ENCODE measurements around the gene VENTX.
A peak's percentile ranks its signal among the peaks of the same experiment; 100 is the strongest.

Gene VENTX, protein sequence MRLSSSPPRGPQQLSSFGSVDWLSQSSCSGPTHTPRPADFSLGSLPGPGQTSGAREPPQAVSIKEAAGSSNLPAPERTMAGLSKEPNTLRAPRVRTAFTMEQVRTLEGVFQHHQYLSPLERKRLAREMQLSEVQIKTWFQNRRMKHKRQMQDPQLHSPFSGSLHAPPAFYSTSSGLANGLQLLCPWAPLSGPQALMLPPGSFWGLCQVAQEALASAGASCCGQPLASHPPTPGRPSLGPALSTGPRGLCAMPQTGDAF

DNA sequence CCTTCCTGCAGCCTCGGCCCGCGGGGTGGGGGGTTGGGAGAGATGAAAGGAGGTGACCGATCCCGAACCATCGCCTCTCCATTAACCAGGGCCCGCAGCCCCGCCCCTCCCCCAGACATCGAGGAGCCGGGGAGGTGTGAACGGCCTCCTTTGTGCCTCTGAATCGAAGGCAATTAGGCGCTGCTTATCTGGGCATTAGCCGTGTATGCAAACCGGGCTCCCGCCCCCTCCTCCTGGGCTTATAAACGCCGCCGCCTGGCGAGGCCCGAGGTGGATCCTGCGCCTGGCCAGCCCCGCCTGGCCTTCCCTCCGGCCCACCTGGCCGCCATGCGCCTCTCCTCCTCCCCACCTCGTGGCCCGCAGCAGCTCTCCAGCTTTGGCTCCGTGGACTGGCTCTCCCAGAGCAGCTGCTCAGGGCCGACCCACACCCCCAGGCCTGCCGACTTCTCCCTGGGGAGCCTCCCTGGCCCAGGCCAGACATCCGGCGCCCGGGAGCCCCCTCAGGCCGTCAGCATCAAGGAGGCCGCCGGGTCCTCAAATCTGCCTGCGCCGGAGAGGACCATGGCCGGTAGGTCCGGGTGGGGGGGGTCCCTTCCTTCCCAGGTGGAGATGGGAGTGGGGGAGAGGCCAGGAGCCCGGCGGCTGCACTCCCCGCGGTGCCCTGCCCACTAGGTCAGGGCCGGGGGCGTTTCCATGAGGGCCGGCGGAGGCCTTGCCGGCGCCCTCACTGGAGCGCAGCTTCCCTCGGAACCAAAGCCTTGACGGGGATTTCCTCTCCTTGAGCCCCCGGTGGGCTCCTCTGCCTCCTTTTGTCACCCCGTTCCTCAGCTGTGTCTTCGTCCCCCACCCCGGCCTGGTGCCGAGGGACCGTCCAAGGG lies at the start of gene VENTX:
TSS of gene VENTX (plus strand) at position 268 of the 878 bp plus-strand sequence. CDS start at position 328, 60 bp downstream.
- Mint-ChIP-seq H3K27me3 (peaks cover 61% of the 10 kb centered on the region), H3K36me3 (ENCODE audit: low read depth) (peaks cover 10% of the 10 kb centered on the region), H3K4me1 (ENCODE audit: low read depth) (peaks cover 67% of the 10 kb centered on the region), H3K9me3 (no peaks in the 10 kb centered on the region), H3K27ac (peak within 1 kb of the TSS; percentile 92), H3K4me3 (peak within 1 kb of the TSS; percentile 73)
- intact Hi-C loops (cut with micrococcal nuclease): loop anchor here (2.0 to 10.0 kb wide), 2 partner anchors 19 to 93 kb away; no protein-coding TSS in a partner anchor

DNA sequence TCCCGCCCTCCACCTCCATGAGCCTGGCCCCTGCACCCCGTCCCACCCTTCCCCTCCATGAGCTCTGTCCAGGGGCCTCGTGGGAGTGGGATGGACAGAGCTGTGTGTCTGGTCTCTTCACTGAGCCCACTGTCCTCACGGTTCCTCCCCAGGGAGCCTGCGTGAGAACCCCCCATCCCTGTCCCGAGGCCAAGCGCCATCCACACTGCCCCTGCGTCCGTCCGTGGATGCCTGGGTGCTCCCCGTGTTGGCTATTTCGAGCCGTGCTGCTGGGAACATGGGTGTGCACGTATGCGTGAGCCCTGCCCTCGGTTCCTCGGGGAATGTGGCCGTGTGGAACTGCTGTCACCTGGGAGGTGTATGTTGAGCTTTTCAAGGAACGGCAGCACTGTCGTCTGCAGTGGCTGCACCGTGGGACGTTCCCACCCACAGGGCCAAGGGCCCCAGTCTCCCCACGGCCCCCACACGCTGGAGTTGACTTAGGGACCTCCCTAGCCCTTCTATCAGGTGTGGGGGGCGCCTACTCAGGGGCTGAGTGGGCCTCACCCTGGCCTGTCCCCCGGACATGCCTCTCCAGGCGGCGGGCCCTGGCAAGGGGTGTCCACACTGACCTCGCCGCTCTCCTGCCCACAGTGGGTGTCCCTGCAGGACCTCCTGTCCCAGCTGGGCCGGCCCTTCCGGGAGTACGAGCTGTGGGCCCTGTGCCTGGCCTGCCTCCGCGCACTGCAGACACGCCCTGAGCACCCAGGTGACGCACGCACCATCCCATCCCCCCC lies 49.6 kb upstream of the VENTX start:
- no peak overlapping the region for H3K27ac Mint-ChIP-seq
- no peak overlapping the region for H3K4me3 Mint-ChIP-seq
- H3K9me3 Mint-ChIP-seq: no peaks in the 10 kb centered on the region
- intact Hi-C loops (cut with micrococcal nuclease): no loop called here
- no peaks in the 10 kb centered on the region for H3K36me3 Mint-ChIP-seq (ENCODE audit: low read depth)
- H3K4me1 Mint-ChIP-seq (ENCODE audit: low read depth): no peaks in the 10 kb centered on the region
- peaks cover 16% of the 10 kb centered on the region for H3K27me3 Mint-ChIP-seq

DNA sequence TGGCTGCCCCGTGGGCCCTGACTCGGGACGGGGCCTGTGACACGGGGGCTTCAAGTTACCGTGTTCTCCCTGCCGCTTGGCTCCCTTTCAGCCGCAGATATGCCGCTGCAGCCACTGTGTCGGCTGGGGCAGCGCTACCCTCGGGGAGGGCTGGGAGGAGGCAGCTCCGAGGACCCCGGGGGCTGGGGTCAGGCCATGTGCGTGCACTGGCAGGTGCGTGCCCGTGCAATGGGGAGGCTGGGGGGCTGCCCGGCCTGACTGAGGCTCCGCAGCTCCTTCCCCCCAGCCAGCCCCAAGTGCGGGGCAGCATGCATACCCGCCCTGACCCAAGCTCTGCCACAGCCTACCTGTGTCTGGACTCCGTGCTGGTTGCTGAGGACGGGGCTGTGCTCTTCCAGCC lies 48.4 kb upstream of the VENTX start:
- intact Hi-C loops (cut with micrococcal nuclease): no loop called here
- Mint-ChIP-seq H3K27ac (no peak overlapping the region), H3K36me3 (ENCODE audit: low read depth) (no peaks in the 10 kb centered on the region), H3K4me3 (no peak overlapping the region), H3K9me3 (no peaks in the 10 kb centered on the region), H3K4me1 (ENCODE audit: low read depth) (no peaks in the 10 kb centered on the region), H3K27me3 (peaks cover 21% of the 10 kb centered on the region)

DNA sequence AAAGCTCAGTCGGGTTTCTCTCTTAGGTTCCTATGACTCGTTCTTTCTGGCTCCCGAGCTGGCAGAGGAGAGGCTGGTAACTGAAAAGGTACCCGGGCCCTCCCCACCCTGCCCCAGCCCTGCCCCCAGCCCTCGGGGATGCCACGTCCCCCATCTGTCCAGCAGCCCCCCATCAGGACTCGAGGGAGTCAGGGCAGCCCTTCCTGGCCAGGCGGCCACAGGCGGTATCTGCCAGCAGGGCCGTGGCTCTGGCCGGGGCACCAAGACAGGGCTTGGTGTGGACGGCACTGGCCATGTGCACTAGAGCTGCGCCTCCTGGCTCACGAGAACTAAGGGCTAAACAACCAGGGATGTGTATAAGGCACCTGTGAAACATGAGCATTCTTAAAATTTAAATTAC lies 47.9 kb upstream of the VENTX start:
- Mint-ChIP-seq H3K9me3 (no peaks in the 10 kb centered on the region), H3K4me3 (no peak overlapping the region), H3K27ac (no peak overlapping the region), H3K4me1 (ENCODE audit: low read depth) (no peaks in the 10 kb centered on the region), H3K27me3 (peaks cover 24% of the 10 kb centered on the region), H3K36me3 (ENCODE audit: low read depth) (no peaks in the 10 kb centered on the region)
- intact Hi-C loops (cut with micrococcal nuclease): no loop called here

DNA sequence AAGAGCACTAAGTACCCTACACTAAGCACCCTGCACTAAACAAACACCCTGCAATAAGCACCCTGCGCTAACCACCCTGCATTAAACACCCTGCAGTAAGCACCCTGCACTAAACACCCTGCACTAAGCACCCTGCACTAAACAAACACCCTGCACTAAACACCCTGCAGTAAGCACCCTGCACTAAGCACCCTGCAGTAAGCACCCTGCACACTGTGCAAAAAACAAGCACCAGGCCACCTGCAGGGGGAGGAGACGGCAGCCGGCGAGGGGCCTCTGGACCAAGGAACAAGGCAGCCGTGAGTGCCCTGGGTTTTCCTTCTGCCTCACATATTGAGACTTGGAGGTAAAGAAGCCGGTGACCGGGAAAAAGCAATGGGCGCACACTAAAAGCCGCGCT lies 47.4 kb upstream of the VENTX start:
- peaks cover 29% of the 10 kb centered on the region for H3K27me3 Mint-ChIP-seq
- H3K4me3 Mint-ChIP-seq: no peak overlapping the region
- no peaks in the 10 kb centered on the region for H3K36me3 Mint-ChIP-seq (ENCODE audit: low read depth)
- intact Hi-C loops (cut with micrococcal nuclease): no loop called here
- no peak overlapping the region for H3K27ac Mint-ChIP-seq
- no peaks in the 10 kb centered on the region for H3K9me3 Mint-ChIP-seq
- no peaks in the 10 kb centered on the region for H3K4me1 Mint-ChIP-seq (ENCODE audit: low read depth)

DNA sequence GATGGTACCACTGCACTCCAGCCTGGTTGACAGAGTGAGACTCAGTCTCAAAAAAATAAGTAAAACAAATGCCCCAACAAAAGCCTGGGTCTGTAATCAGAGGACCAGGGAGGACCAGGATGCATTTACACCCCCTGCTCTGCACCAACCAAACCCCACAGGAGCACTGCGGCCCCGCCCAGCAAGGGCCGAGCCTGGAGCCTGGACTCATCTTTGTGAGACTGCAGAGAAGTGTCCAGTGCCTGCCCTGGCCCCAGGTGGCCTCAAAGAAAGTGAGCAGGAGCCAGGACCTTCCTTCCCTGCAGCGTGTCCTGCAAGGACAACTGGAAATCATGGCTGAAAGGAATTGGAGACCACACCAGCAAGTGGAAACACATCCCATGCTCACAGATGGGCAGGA lies 46.0 kb upstream of the VENTX start:
- no peaks in the 10 kb centered on the region for H3K4me1 Mint-ChIP-seq (ENCODE audit: low read depth)
- intact Hi-C loops (cut with micrococcal nuclease): no loop called here
- no peaks in the 10 kb centered on the region for H3K36me3 Mint-ChIP-seq (ENCODE audit: low read depth)
- no peak overlapping the region for H3K27ac Mint-ChIP-seq
- peaks cover 33% of the 10 kb centered on the region for H3K27me3 Mint-ChIP-seq
- H3K4me3 Mint-ChIP-seq: no peak overlapping the region
- no peaks in the 10 kb centered on the region for H3K9me3 Mint-ChIP-seq

DNA sequence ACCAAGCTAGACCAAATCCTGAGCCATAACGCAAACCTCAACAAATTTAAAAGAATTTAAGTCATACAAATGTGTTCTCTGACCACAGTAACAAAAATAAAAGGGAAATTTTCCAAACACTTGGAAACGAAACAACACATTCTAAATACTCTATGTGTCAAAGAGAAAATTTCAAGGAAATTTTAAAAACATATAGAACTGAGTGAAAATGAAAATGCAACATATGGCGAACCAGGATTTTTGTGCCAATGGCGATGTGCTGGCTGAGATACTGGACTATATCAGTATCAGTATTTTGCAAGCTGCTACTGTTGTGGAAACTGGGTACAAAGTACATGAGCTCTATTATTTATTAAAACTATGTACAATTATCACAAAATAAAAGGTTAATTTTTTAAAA lies 43.5 kb upstream of the VENTX start:
- H3K9me3 Mint-ChIP-seq: no peaks in the 10 kb centered on the region
- no peak overlapping the region for H3K4me3 Mint-ChIP-seq
- intact Hi-C loops (cut with micrococcal nuclease): no loop called here
- no peaks in the 10 kb centered on the region for H3K4me1 Mint-ChIP-seq (ENCODE audit: low read depth)
- H3K27ac Mint-ChIP-seq: no peak overlapping the region
- H3K36me3 Mint-ChIP-seq (ENCODE audit: low read depth): no peaks in the 10 kb centered on the region
- peaks cover 35% of the 10 kb centered on the region for H3K27me3 Mint-ChIP-seq

DNA sequence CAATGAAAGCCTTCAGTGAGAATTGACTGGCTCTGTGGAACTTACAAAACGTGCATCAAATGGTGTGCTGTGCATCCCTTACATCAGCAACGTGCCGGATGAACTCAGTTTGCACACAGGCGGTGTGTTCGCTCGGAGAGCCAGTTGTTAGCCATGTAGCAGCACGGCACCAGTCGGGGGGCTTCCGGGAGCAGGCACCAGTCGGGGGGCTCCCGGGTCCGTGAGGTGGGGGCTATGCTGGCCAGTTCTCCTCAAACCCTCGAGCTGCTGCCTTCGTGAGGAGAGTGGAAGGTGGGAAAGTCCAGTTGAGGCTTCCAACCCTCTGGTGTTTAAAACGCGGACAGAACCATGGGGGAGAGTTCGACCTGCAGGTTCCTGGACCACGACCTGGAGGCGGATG lies 42.6 kb upstream of the VENTX start:
- H3K9me3 Mint-ChIP-seq: no peaks in the 10 kb centered on the region
- no peak overlapping the region for H3K27ac Mint-ChIP-seq
- no peaks in the 10 kb centered on the region for H3K36me3 Mint-ChIP-seq (ENCODE audit: low read depth)
- no peak overlapping the region for H3K4me3 Mint-ChIP-seq
- intact Hi-C loops (cut with micrococcal nuclease): no loop called here
- H3K4me1 Mint-ChIP-seq (ENCODE audit: low read depth): no peaks in the 10 kb centered on the region
- H3K27me3 Mint-ChIP-seq: peaks cover 33% of the 10 kb centered on the region

DNA sequence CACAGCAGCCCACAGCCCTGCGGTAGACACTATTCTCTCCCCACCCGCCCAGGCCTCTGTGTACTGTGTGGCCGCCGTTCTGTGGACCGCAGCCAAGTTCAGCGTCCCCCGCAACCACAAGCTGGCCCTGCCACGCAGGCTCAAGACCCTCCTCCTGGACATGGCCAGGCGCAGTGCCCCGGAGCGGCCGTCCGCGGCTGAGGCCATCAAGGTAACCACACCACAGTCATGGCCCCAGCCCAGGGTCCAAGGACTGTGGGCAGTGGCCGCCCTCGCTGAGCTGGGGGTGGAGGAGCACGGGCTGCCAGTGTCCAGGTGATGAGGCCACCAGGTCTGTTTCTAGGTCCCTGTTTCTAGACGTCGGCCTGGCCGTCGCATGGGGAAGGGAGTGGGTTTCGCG lies 42.0 kb upstream of the VENTX start:
- H3K9me3 Mint-ChIP-seq: no peaks in the 10 kb centered on the region
- intact Hi-C loops (cut with micrococcal nuclease): no loop called here
- peaks cover 30% of the 10 kb centered on the region for H3K27me3 Mint-ChIP-seq
- H3K36me3 Mint-ChIP-seq (ENCODE audit: low read depth): no peaks in the 10 kb centered on the region
- no peak overlapping the region for H3K27ac Mint-ChIP-seq
- H3K4me1 Mint-ChIP-seq (ENCODE audit: low read depth): no peaks in the 10 kb centered on the region
- H3K4me3 Mint-ChIP-seq: no peak overlapping the region

DNA sequence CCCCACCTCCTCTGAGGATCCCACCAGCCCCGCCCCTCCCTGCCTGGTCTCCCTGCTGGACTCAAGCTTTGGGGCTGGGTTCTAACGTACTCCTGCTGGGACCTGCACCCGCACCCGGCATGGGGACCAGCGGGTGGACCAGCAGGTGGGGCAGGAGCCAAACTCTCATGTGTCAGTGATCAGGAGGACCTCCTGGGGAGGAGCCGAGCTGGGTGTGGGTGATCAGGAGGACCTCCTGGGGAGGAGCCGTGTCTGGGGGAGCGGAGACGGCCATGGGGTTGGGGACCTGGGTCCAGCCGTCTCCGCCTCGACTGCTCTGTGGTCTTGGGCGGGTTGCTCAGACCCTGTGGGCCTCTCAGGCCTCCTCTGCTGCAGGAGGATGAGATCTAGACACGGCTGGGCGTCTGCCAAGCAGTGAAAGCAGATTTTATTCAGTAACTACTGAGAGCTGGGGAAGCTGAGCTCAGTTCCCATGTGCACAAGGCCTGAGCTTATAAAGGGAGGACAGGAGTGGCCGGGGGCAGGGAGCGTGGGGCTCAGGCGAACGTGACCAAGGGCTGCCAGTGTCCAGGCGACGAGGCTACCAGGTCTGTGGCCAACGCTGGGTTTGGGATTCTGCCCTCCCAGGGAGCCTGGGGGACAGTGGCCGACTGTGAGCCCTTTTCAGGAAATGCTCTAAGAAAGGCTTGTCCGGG lies 41.3 kb upstream of the VENTX start:
- H3K27me3 Mint-ChIP-seq: peaks cover 30% of the 10 kb centered on the region
- no peaks in the 10 kb centered on the region for H3K36me3 Mint-ChIP-seq (ENCODE audit: low read depth)
- no peaks in the 10 kb centered on the region for H3K4me1 Mint-ChIP-seq (ENCODE audit: low read depth)
- H3K4me3 Mint-ChIP-seq: no peak overlapping the region
- H3K27ac Mint-ChIP-seq: no peak overlapping the region
- H3K9me3 Mint-ChIP-seq: no peaks in the 10 kb centered on the region
- intact Hi-C loops (cut with micrococcal nuclease): no loop called here

DNA sequence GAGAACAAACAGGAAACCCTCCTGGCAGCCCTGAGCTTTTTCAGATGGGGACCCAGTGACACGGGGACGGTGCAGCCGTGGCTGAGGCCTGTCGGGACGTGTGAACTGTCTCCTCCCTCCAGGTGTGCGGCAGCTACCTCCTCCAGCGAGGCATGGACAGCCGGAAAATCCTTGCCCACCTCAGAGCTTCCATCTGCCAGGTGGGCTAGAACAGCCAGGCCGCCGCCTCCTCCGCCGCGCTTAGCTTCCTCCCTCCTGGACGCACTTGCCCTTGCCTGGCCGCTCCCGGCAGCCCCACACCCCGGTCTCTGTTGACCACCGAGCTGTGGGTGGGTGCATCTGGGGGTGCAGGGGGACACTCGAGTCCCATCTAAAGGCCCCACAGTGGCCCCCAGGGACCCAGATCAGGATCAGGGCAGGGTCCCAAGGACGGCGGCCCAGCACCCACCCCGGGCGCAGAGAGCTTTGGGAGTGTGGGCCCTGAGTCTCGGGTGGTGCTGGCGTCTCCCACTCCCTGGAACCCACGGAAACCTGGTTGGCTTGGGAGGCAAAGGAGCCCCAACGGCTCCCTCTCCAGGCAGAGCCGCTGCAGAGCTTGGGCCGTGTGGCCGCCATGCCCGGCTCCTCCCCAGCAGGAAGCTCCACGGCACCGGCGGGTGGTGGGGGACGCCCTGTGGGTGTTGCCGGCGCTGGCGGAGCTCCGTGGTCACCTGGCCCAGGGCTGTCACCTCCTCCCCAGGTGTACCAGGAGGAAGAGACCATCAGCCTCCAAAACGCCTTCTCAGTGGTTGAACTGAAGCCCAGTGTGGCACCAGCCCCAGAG lies 40.5 kb upstream of the VENTX start:
- H3K4me1 Mint-ChIP-seq (ENCODE audit: low read depth): no peaks in the 10 kb centered on the region
- intact Hi-C loops (cut with micrococcal nuclease): no loop called here
- H3K27ac Mint-ChIP-seq: no peak overlapping the region
- no peaks in the 10 kb centered on the region for H3K36me3 Mint-ChIP-seq (ENCODE audit: low read depth)
- H3K27me3 Mint-ChIP-seq: peaks cover 25% of the 10 kb centered on the region
- no peaks in the 10 kb centered on the region for H3K9me3 Mint-ChIP-seq
- H3K4me3 Mint-ChIP-seq: no peak overlapping the region

DNA sequence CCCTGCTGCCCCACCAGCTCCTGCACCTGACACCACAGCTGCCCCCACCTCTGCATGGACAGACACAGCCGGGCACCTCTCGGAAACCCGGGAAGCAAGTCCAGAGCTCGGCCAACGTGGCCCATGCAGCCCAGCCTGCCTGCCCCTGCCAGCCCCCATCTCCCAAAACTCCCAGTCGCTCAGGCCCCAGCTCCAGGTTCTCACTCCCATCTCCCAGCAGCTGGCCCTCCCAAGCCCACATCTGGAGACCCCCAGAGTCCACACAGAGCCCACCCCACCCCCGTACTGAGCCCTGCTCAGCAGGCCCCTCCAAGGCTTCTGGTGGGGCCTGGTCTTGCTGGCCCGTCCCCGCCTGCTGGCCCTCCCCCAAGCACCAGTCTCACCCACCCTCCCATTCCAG lies 39.9 kb upstream of the VENTX start:
- intact Hi-C loops (cut with micrococcal nuclease): no loop called here
- no peaks in the 10 kb centered on the region for H3K4me1 Mint-ChIP-seq (ENCODE audit: low read depth)
- H3K4me3 Mint-ChIP-seq: no peak overlapping the region
- H3K9me3 Mint-ChIP-seq: no peaks in the 10 kb centered on the region
- H3K36me3 Mint-ChIP-seq (ENCODE audit: low read depth): no peaks in the 10 kb centered on the region
- no peak overlapping the region for H3K27ac Mint-ChIP-seq
- peaks cover 20% of the 10 kb centered on the region for H3K27me3 Mint-ChIP-seq

DNA sequence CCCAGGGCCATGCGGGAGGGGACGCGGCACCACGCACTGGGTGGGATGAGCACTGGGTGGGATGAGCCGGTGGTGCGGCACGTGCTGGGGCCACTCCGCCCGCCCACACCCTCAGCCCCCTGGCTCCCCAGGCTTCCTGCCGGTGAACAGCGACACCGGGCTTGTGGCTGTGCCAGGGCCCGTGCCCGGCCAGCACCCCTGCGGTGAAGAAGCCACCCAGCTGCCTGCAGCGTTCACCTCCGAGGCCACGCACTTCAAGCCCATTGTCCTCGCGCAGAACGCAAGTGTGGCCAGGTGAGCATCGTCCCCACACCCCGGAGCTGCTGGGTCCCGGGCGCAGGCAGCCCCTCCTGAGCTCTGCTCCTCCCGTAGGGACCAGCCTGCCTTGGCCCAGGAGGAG lies 39.4 kb upstream of the VENTX start:
- H3K4me3 Mint-ChIP-seq: no peak overlapping the region

More for the DNA sequence above, 39.4 kb upstream of the VENTX start:
- Mint-ChIP-seq H3K36me3 (ENCODE audit: low read depth) (no peaks in the 10 kb centered on the region), H3K27ac (no peak overlapping the region), H3K9me3 (no peaks in the 10 kb centered on the region), H3K27me3 (peaks cover 18% of the 10 kb centered on the region), H3K4me1 (ENCODE audit: low read depth) (no peaks in the 10 kb centered on the region)
- intact Hi-C loops (cut with micrococcal nuclease): no loop called here

All from dendritic cell treated with granulocyte-macrophage colony-stimulating factor and Interleukin-4, amounts not matched to agents 40 ng/mL and 50 ng/mL, for 4 days (primary cell).